CD4-positive, alpha-beta T cell treated with Interferon gamma for 1 hour (primary cell): Measurements from ENCODE around the gene PCCA.

Experiments
- DNase-seq: peaks from one replicate; pipeline ENCODE4 v3.0.0-alpha.2; 2020

PCCA gene

DNA sequence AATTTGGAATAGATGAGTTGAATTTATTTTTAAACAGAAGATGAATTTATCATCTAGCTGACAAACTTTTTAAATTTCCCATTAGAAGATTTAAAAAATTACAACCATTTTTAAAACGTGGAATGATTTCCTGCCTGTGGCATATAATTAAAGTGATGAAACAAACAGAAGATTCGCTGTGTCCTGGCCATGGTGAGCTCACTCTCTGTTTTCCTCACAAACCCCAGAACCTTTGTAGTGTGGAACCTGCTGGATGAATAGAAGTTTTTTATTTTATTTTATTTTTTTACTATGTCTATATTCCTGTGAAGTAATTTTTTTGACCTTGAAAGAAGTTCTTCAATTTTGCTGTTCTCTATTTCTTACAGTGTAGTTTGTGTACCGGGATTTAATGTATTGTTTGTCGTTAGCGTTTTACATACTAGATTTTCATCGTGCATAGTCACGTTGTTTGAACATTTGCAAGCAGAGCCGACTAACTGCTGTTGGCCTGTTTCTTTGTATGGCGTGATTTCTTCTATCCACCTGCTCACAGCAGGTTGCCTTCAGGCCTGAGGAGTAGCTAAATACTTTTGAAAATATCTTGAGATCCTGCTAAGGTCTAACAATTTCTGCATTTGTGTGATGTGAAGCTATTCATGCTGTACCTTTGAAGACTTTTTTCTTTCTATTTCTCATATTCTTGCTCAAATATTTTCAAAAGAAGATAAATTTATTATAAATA is 350.5 kb downstream of the PCCA start:
- DNase-seq, result no peak

GRCh38 chr13:100440751-100441425 is 352.0 kb downstream of the PCCA start:
- DNase-seq, result no peak

- no peak for DNase-seq
These were observed 353.4 kb downstream of the PCCA start for GRCh38 chr13:100442095-100442832.

- no peak for DNase-seq
These were observed 354.5 kb downstream of the PCCA start for GRCh38 chr13:100443278-100443997.

GRCh38 chr13:100443998-100444328 is 355.1 kb downstream of the PCCA start:
- DNase-seq, result no peak

GRCh38 chr13:100447831-100448230 is 358.9 kb downstream of the PCCA start:
- DNase-seq, result no peak

- no peak for DNase-seq
These were observed 363.0 kb downstream of the PCCA start for GRCh38 chr13:100451923-100452322.

DNA sequence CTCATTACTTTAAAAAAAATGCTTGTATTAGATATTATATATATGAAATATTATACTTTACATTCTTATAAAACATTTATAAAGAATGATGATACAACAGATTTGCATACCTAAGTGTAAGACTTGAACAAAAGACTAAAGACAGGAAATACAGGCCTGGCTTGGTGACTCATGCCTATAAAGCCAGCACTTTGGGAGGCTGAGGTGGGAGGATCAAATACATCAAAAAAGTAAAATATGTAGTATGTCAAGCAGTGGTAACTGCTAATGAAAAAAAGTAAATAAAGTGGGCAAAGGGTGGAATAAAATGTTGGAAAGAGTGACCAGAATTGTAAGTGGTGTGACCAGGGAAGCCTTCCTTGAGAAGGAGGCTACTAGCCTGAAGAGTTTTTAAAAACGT is 366.0 kb downstream of the PCCA start:
- no peak for DNase-seq

DNA sequence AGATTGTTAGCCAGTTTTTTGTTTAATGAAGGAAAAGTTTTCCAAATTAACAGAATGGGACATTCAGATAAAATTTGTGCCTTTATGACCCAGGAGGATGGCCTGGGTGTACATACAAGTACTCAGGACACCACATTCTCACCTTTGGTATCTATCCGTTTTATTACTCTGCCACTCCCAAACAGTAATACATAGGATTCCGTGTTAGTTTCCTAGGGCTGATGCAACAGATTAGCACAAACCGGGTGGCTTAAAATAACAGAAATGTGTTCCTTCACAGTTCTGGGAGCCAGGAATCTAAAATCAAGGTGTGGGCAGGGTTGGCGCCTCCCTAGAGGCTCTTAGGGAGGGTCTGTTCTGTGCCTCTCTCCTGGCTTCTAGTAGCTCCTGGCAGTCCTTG is 369.8 kb downstream of the PCCA start:
- no peak for DNase-seq

GRCh38 chr13:100459747-100460146 is 370.9 kb downstream of the PCCA start:
- no peak for DNase-seq

DNA sequence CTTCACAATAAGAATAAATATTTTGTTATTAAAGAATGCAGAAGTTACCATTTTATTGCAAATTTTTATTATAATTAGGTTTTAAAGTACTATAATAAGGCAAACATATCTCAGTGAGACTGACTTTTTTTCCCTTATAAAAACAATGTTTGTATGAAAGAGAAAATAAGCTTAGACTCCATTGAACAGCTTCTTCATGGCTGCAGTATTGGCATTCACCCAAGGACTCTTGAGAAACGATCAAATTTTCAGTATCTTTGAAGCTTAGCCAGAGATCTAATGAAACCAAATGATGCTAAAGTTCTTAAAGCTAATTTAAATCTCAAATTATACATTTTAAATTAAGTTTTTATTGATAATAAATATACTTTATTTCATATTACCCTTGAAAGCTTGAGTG is 371.4 kb downstream of the PCCA start:
- no peak for DNase-seq

GRCh38 chr13:100460791-100461190 is 371.9 kb downstream of the PCCA start:
- DNase-seq, result no peak

DNA sequence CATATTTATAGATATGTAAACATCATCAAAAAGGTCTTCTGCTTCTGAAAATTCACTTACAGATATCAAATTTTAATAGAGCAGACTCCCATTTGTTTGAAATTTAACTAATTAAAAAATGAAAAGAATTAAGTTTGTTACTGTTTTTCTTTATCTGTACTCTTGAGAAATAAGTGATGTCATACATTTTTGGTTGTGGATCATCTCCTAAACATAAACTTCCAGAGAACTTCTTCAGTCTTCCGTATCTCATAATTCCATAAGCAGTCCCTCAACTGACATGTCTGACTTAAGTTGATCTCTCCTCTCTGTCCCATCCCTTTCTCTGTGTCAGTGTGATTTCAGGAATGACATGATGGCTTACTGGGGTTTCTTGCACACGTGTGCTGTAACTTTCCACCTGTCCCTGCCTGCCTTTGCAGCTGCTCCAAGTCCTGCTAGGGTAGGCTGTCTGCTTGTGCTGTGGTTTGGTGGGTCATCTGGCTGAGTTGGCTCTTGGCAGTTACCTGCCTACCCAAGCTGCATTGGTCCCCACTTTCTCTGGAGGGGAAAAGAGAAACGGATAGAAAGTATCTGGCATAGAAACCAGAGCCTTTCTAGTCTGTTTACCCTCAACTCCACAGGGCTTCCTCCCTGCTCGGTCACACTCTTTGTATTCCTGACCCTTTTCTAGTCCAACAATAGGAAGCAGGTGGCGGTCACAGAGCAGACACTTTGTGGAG is 372.6 kb downstream of the PCCA start:
- no peak for DNase-seq

DNA sequence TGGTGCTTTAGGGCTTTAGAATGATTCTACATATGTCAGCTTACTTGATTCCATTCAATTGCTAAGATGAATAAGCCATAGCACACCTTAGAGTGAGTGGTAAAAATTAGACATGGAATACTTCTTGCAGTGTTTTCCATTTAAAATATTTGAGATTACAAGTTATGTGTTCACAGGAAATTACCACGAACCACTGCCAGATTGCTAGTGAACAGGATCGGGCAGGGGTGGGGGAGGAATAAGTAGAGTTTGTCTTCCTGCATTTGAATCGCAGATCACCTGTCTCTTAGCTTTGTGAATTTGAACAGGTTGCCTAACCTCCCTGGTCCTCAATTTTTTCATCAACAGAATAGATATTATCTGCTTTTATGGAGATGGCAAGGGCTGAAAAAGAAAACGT is 375.1 kb downstream of the PCCA start:
- no peak for DNase-seq

GRCh38 chr13:100465558-100465957 is 376.7 kb downstream of the PCCA start:
- DNase-seq, result no peak

GRCh38 chr13:100470866-100471505 is 382.1 kb downstream of the PCCA start:
- no peak for DNase-seq

- DNase-seq, result no peak
These were observed 384.2 kb downstream of the PCCA start for GRCh38 chr13:100473087-100473486.

DNA sequence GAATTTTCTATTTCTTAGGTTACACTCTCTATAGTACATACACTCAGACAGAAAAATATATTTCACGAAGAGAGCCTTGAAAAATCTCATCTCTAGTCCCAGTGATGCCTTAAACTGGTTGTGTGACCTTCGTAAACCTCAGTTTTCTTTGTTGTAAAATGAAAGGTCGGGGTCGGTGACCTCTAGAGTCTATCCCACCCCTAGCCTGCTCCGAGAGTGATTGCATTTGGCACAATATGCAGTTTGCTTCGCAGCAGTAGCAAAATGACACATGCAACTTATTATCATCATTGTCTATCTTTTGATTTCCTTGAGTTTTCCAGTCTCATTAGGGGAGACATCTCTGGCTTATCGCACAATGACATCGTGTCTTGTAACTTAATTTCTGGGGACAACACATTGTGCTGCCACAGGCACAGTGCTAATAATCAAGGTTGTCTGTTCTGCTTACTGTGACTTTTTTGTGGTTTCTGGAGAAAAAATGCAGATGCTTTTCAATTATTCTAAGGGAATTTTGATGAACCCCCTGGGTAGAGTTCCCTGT is 384.7 kb downstream of the PCCA start:
- no peak for DNase-seq

DNA sequence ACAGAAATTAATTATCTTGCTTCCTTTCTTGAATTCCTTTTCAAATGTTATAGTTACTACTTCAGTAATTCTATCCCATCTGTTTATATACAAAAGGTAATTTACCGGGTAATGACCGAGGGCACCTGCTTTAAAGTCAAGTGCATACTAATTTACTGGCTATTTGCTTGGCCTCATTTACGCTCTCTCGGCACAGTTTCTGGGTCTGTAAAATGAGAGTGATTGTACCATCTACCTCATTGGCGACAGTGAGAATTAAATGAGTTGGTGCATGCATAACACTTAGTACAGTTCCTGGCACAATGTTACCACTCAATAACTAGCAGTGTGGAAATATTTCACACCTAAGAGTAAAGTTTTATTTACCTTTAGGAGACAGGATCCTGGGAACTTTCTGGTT is 388.1 kb downstream of the PCCA start:
- DNase-seq, result no peak

DNA sequence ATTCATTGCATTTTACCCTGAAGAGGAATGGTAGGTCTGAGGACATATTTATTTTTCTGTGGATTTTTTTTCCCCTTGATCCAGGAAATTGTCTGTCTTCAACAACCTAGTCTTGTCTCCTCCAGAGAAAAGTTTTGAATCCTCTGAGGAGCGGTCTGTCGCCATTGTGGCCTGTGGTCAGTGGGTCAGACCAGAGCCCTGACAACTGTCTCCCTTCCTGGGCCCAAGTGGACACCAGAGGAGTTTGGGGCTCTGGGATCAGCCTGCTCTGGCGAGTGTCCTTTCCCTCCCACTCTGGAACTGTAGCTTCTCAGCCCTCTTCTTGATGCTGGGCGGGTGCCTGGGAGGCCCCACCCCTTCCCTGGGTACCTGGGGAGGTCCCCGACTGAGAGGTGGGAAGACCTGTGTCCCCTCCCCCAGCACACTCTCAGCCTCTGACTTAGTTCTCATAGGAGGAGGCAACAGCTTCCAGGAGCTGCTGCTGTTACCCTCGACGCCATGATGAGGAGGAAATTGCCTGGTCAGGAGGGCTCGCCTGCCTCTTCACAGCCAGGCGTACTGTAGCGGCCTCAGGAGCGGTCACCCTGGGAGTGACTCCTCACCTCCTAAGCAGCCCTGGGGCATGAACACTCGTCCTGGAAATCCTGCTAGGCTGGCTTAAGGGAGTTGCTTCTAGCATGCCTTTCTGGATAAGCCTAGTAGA is 389.4 kb downstream of the PCCA start:
- DNase-seq, result no peak

DNA sequence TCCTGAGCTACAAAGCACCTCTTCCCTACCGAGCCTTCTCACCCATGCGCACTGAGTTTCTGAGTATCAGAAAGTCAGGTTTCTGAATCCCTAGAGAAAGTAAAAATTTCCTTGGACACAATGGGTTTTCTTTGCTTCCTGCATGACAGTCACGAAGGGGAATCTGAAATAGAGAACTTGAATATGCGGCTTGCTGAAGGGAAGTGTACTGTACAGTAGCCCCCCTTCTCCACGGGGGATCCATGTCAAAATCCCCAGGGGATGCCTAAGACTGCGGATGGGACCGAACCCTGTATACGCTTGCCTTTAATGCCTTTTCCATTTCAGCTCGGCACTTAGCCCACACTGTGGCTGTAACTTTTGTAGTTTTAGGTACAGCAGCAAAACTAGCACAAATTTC is 391.8 kb downstream of the PCCA start:
- no peak for DNase-seq
